HCT116 (cell line): Measurements from ENCODE around the gene ACRV1.

ENCODE experiments used
- ATF3 ChIP-seq: IDR thresholded peaks from 2 replicates; pipeline ENCODE4 v1.6.1; 2012
- CTCF ChIP-seq, 3 experiments: fragments of 200-600 bp in 1 of 3; sonication (generic) in 1 of 3; IDR thresholded peaks in 2 of 3; conservative IDR thresholded peaks in 1 of 3; 2 replicates each; pipeline ENCODE4 v1.5.1; 2012 to 2017; ENCODE audit warnings: low read depth in 2 of 3, low read length in 2 of 3, antibody characterized with exemption in 1 of 3, borderline replicate concordance in 1 of 3, control low read depth in 1 of 3, mild to moderate bottlenecking in 1 of 3, mixed read lengths in 1 of 3, mixed run types in 1 of 3, moderate library complexity in 1 of 3; ENCODE audit not compliant: insufficient read depth in 1 of 3
- EZH2phosphoT487 ChIP-seq: fragments of 200-600 bp; IDR thresholded peaks from 2 replicates; pipeline ENCODE4 v1.6.1; 2018; ENCODE audit warnings: antibody characterized with exemption, borderline replicate concordance
- MAX ChIP-seq: IDR thresholded peaks from 2 replicates; pipeline ENCODE4 v1.6.1; 2012
- POLR2A ChIP-seq: IDR thresholded peaks from 2 replicates; pipeline ENCODE4 v1.7.0; 2011; ENCODE audit warnings: borderline replicate concordance; ENCODE audit not compliant: insufficient read depth, insufficient read length; ENCODE audit errors: extremely low read depth
- POLR2AphosphoS5 ChIP-seq: IDR thresholded peaks from 2 replicates; pipeline ENCODE4 v1.6.1; 2011; ENCODE audit warnings: mild to moderate bottlenecking, low read depth, low read length, moderate library complexity
- SP1 ChIP-seq: IDR thresholded peaks from 2 replicates; pipeline ENCODE4 v1.6.1; 2012; ENCODE audit warnings: low read depth
- SRF ChIP-seq: IDR thresholded peaks from 2 replicates; pipeline ENCODE4 v1.6.1; 2012; ENCODE audit warnings: low read depth
- TCF7L2 ChIP-seq: IDR thresholded peaks from 2 replicates; pipeline ENCODE4 v1.7.0; 2011; ENCODE audit warnings: borderline replicate concordance, inconsistent platforms; ENCODE audit not compliant: insufficient read depth, insufficient read length; ENCODE audit errors: extremely low read depth
- YY1 ChIP-seq: IDR thresholded peaks from 2 replicates; pipeline ENCODE4 v1.6.1; 2011; ENCODE audit warnings: low read length, low read depth, moderate library complexity, mild to moderate bottlenecking; ENCODE audit not compliant: insufficient replicate concordance; ENCODE audit errors: extremely low read depth
- ZNF274 ChIP-seq: fragments of 200-500 bp; sonication (Bioruptor generic); IDR thresholded peaks from 2 replicates; pipeline ENCODE4 v1.6.1; 2014; ENCODE audit warnings: mild to moderate bottlenecking, low read depth, low read length, inconsistent platforms

GRCh38 chr11:125645871-125646270, 34.8 kb downstream of the ACRV1 start:
- TF ChIP-seq YY1 (no peak), CTCF (IDR thresholded peaks at IDR 0.05 in 2 of 3, conservative IDR thresholded peaks at IDR 0.05 in 1 of 3; ENCODE audit: borderline replicate concordance in 1 of 3, insufficient read depth in 1 of 3, low read depth in 2 of 3, low read length in 2 of 3) (no peak), POLR2AphosphoS5 (no peak), POLR2A (no peak), ZNF274 (no peak), SP1 (no peak), EZH2phosphoT487 (no peak), SRF (no peak), MAX (no peak), ATF3 (no peak), TCF7L2 (no peak)
